Hepatocyte (in vitro differentiated cells): ENCODE measurements around the gene SLC6A3.

ENCODE experiments used
- CTCF ChIP-seq: fragments of 200-600 bp; sonication (generic); IDR thresholded peaks from 2 replicates; pipeline ENCODE4 v1.5.1; 2016; ENCODE audit warnings: antibody characterized with exemption, mild to moderate bottlenecking; ENCODE audit not compliant: poor library complexity
- EZH2 ChIP-seq: fragments of 200-600 bp; sonication (generic); IDR thresholded peaks from 2 replicates; pipeline ENCODE4 v1.6.1; 2016; ENCODE audit warnings: antibody characterized with exemption, mild to moderate bottlenecking, borderline replicate concordance

DNA sequence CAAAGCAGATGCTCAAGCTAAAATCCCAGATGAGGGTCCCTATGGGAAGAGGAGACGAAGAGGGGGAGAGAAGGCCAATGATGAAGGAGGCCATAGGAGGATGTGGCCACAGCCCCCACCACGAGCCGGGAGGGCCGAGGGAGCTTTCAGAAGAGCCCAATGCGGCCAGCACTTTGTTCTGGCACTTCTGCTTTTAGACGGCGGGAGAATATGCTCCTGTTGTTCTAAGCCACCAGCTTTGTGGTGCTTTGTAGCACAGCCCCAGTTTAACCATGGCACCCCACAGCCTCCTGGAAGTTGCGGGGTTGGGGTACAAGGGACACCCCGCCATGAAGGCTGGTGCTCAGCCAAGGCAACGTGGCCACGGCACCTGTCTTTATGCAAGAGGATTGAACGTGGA is 45.1 kb upstream of the SLC6A3 start:
- TF ChIP-seq EZH2 (no peak), CTCF (no peak)
